K562 (cell line): ENCODE measurements around the gene ZNF655. TPM values are rescaled to one million over a fixed set of nuclear protein-coding genes. Genes with fewer than 3 reads are reported as not detected.
A peak's percentile ranks its signal among the peaks of the same experiment; 100 is the strongest.

Experiments used
- ATAC-seq: fragments of 200-7000 bp; cut with Tn5 transposase; 3 replicates; pipeline ENCODE4 v1.9.1; 2020; ENCODE audit warnings: moderate library complexity
- BruUV-seq: library from RNA; stranded (reverse); fragments of 400-500 nt; replicated peaks from 2 replicates; lab custom pipeline; 2021; lab: Mats Ljungman, UMichigan
- CTCF ChIA-PET: fragments of 300-600 bp; formaldehyde crosslinking; extraction: SDS; loops from one replicate; lab custom pipeline; 2021; ENCODE audit warnings: low intra/inter-chr PET ratio; lab: Yijun Ruan, JAX
- POLR2A ChIA-PET: fragments of 300-600, 350-650 bp; sonication (Branson Sonifier 250); formaldehyde crosslinking; extraction: SDS; loops from one replicate; lab custom pipeline; 2021; ENCODE audit warnings: antibody characterized with exemption, inconsistent platforms; lab: Yijun Ruan, JAX
- DNase-seq, 4 experiments: peaks; one replicate each; pipeline versions ENCODE4 v3.0.0 to v3.0.0-alpha.2; 2011 to 2018; ENCODE audit warnings: low spot score in 3 of 4, mixed read lengths in 3 of 4; ENCODE audit errors: extremely low read depth in 1 of 4
- FAIRE-seq: peaks from 2 replicates; lab custom pipeline; 2011; peaks lifted over from hg19 to GRCh38; lab: Jason Lieb, UNC
- H2AFZ ChIP-seq: 2 replicates; pipeline ENCODE4 v1.6.0; 2011; ENCODE audit warnings: low read depth, low read length, control low read depth, inconsistent platforms
- H3K27ac ChIP-seq: fragments of 200-600 bp; 3 replicates; pipeline ENCODE4 v1.8.0; 2011; ENCODE audit warnings: low read depth, mild to moderate bottlenecking, control low read depth, inconsistent platforms, low read length, moderate library complexity, mixed read lengths; ENCODE audit errors: extremely low read depth
- H3K27me3 ChIP-seq, 2 experiments: fragments of 300-600 bp in 1 of 2; 2 replicates in 1 of 2; 3 replicates in 1 of 2; pipeline versions ENCODE4 v1.6.0 to v1.8.0; 2011; ENCODE audit warnings: inconsistent platforms in 2 of 2, low read length in 2 of 2, mild to moderate bottlenecking in 1 of 2, mixed read lengths in 1 of 2, moderate library complexity in 1 of 2; ENCODE audit not compliant: control insufficient read depth in 2 of 2, insufficient read depth in 2 of 2
- H3K36me3 ChIP-seq: fragments of 300-600 bp; 3 replicates; pipeline ENCODE4 v1.8.0; 2011; ENCODE audit warnings: mild to moderate bottlenecking, low read length, inconsistent platforms; ENCODE audit not compliant: control insufficient read depth, insufficient read depth
- H3K4me1 ChIP-seq, 2 experiments: fragments of 200-600 bp in 1 of 2; replicated peaks in 1 of 2; 2 replicates in 1 of 2; 3 replicates in 1 of 2; pipeline versions ENCODE4 v1.5.1 to v1.8.0; 2011; ENCODE audit warnings: inconsistent platforms in 2 of 2, low read length in 2 of 2, mild to moderate bottlenecking in 1 of 2, mixed read lengths in 1 of 2, moderate library complexity in 1 of 2; ENCODE audit not compliant: control insufficient read depth in 2 of 2, insufficient read depth in 2 of 2
- H3K4me2 ChIP-seq: 2 replicates; pipeline ENCODE4 v1.6.1; 2011; ENCODE audit warnings: low read length, control low read depth, inconsistent platforms, mixed read lengths; ENCODE audit not compliant: insufficient read depth
- H3K4me3 ChIP-seq: fragments of 200-600 bp; sonication (generic), shearing (Covaris generic); 2 replicates; pipeline ENCODE4 v1.5.1; 2016; ENCODE audit warnings: control low read depth, inconsistent platforms
- H3K79me2 ChIP-seq: fragments of 200-600 bp; 3 replicates; pipeline ENCODE4 v1.8.0; 2011; ENCODE audit warnings: low read length, inconsistent platforms; ENCODE audit not compliant: control insufficient read depth, insufficient read depth
- H3K9ac ChIP-seq, 2 experiments: 2 replicates each; pipeline versions ENCODE4 v1.6.0 to v1.6.1; 2011; ENCODE audit warnings: low read depth in 2 of 2, low read length in 2 of 2, control low read depth in 1 of 2, inconsistent platforms in 1 of 2, mild to moderate bottlenecking in 1 of 2, mixed read lengths in 1 of 2; ENCODE audit not compliant: insufficient read depth in 1 of 2
- H3K9me1 ChIP-seq: one replicate; pipeline ENCODE4 v1.6.0; 2011; ENCODE audit warnings: inconsistent platforms, mild to moderate bottlenecking, low read length, moderate library complexity; ENCODE audit not compliant: control insufficient read depth, insufficient read depth
- H3K9me3 ChIP-seq: replicated peaks from 2 replicates; pipeline ENCODE4 v1.5.1; 2011; ENCODE audit warnings: low read depth, low read length, inconsistent platforms; ENCODE audit not compliant: control insufficient read depth, insufficient read depth
- H4K20me1 ChIP-seq: replicated peaks from 2 replicates; pipeline ENCODE4 v1.6.1; 2011; ENCODE audit warnings: low read length, inconsistent platforms, mixed read lengths; ENCODE audit not compliant: control insufficient read depth, insufficient read depth
- C11orf30 ChIP-seq: fragments of 450-650 bp; IDR thresholded peaks from 2 replicates; pipeline ENCODE4 v1.6.1; 2016; ENCODE audit warnings: low read depth, mild to moderate bottlenecking
- CREBBP ChIP-seq: IDR thresholded peaks from one replicate; pipeline ENCODE4 v1.6.1; 2012; ENCODE audit warnings: low read depth, mild to moderate bottlenecking, control low read depth, inconsistent platforms, low read length
- KLF10 ChIP-seq: fragments of 250-450 bp; sonication (Bioruptor Pico); IDR thresholded peaks from 2 replicates; pipeline ENCODE4 v1.6.1; 2021; ENCODE audit warnings: matching md5 sums
- SNRNP70 ChIP-seq: fragments of 200-400 bp; formaldehyde crosslinking; optimal IDR thresholded peaks from 2 replicates; pipeline ENCODE3; 2017; ENCODE audit warnings: low read depth, low read length
- ZNF316 ChIP-seq: fragments of 450-650 bp; IDR thresholded peaks from 2 replicates; pipeline ENCODE4 v1.6.1; 2016
- WGBS: fragments of 100-300 bp; shearing (Covaris generic); methylation state at CpG from one replicate; pipeline ENCODE4 v1.1.6; 2016; ENCODE audit warnings: low coverage, mixed read lengths; ENCODE audit not compliant: insufficient coverage; ENCODE audit errors: missing lambda C conversion rate; 5-methylcytosine and 5-hydroxymethylcytosine counted together
- in situ Hi-C: fragments of 300-500 bp; cut with MboI; formaldehyde crosslinking; loops from 4 replicates; pipeline ENCODE4 v1.15.0; 2018; ENCODE audit warnings: inconsistent platforms, mixed read lengths
- intact Hi-C: fragments of 100-400 bp; cut with micrococcal nuclease; formaldehyde crosslinking; loops from 2 replicates; pipeline ENCODE4 v1.14.2; 2022
- polyA plus RNA-seq, 8 experiments: library from polyadenylated mRNA; depleted of rRNA in 4 of 8; stranded (reverse) in 5 of 8; unstranded in 3 of 8; fragments of >200 nt; fragmentation: Nextera tagmentation in 2 of 8; fragmentation: Illumina TruSeq in 1 of 8; extraction: Ambion mirVana in 2 of 8; extraction: Trizol in 1 of 8; gene quantifications; 2 replicates each; pipeline versions ENCODE4 v1.2.1 to v1.2.3, GENCODE V29; 2011 to 2014; ENCODE audit warnings: inconsistent platforms in 1 of 8, missing spikeins in 1 of 8
- total RNA-seq, 7 experiments: library from RNA; depleted of rRNA in 6 of 7; stranded (reverse); fragments of >200 nt in 6 of 7; fragmentation: Illumina TruSeq in 2 of 7; extraction: Trizol in 2 of 7; gene quantifications; 2 replicates each; pipeline versions ENCODE4 v1.2.1 to v1.2.3, GENCODE V29; 2011 to 2021; ENCODE audit warnings: low replicate concordance in 1 of 7
- TF ChIP-seq, protein P1 (sequence below), 2 experiments: fragments of 450-650 bp; formaldehyde crosslinking in 1 of 2; IDR thresholded peaks; 2 replicates each; pipeline versions ENCODE4 v1.4.0 to v1.6.1; 2014 to 2020; ENCODE audit warnings: mild to moderate bottlenecking in 2 of 2, borderline replicate concordance in 1 of 2, low read depth in 1 of 2

Gene ZNF655
- total and polyA plus RNA-seq, 9 of the 15 experiments (the other 6 are each of a cell fraction or from before 2014, with no cell fraction given) = 25.7 to 130 (median 95.2) TPM

DNA sequence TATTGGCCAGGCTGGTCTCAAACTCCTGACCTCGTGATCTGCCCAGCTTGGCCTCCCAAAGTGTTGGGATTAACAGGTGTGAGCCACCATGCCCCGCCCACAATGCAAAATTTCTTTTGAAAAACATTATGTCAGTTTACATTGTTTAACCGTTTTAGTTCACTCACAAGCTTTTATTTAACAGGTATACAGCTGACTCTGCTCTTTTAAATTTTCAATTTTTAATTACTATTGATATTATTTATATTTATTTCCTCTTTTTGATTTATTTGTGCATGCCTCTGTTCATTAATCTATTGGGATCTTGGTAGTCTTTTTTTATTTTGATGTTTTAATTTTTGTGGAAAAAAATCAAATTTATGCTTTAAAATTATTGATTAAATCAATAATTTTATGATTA, 37.0 kb upstream of the ZNF655 start:
- WGBS = 74% methylated on average over 3 of the region's 3 CpGs

DNA sequence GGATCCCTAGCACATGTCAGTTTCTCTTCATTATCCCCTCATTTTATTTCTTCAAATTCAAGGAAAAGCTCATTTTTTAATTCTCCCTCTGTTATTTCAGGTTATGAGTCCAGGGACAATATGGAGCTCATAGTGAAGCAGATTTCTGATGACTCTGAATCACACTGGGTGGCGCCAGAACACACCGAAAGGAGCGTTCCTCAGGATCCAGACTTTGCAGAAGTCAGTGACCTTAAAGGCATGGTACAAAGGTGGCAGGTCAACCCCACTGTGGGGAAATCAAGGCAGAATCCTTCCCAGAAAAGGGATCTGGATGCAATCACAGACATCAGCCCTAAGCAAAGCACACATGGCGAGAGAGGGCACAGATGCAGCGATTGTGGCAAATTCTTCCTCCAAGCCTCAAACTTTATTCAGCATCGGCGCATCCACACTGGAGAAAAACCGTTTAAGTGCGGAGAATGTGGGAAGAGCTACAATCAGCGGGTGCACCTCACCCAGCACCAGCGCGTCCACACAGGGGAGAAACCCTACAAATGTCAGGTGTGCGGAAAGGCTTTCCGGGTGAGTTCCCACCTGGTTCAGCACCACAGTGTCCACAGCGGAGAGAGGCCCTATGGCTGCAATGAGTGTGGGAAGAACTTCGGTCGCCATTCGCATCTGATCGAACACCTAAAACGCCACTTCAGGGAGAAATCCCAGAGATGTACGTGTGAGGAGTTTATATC, 32.6 kb upstream of the ZNF655 start:
- Histone ChIP-seq H3K4me3 (no peak overlapping the region), H3K27me3 (no peaks in the 10 kb centered on the region; a peak in 1 of 5 replicates), H3K9ac (no peak overlapping the region), H2AFZ (no peak overlapping the region), H3K36me3 (peaks cover 62% of the 10 kb centered on the region), H3K9me1 (no peaks in the 10 kb centered on the region), H3K79me2 (no peaks in the 10 kb centered on the region), H4K20me1 (no peaks in the 10 kb centered on the region), H3K4me2 (no peak overlapping the region), H3K4me1 (no peaks in the 10 kb centered on the region), H3K9me3 (peaks cover 12% of the 10 kb centered on the region), H3K27ac (no peak overlapping the region)
- CTCF ChIA-PET = no interaction called here
- POLR2A ChIA-PET = interaction anchor here (0.5 to 2.1 kb wide), 12 partner anchors 9 to 393 kb away, joined by 3 to 6 read pairs (median 4); partner anchors contain the start of genes TRIM4 and ZNF655
- in situ Hi-C loops (no loop called here), intact Hi-C loops (loop anchor here (1.0 to 5.0 kb wide), 2 partner anchors 90 to 466 kb away; partner anchors contain the start of gene ZSCAN25)
- peak; percentile 90 for ATAC-seq
- peak in 1 of 4 experiments; percentile 45 for DNase-seq
- BruUV-seq = no TSS peak
- peak; percentile 69 for FAIRE-seq
- WGBS = 92% methylated on average over 21 of the region's 21 CpGs
- no peak for TF ChIP-seq CREBBP
- TF ChIP-seq, protein P1, sequence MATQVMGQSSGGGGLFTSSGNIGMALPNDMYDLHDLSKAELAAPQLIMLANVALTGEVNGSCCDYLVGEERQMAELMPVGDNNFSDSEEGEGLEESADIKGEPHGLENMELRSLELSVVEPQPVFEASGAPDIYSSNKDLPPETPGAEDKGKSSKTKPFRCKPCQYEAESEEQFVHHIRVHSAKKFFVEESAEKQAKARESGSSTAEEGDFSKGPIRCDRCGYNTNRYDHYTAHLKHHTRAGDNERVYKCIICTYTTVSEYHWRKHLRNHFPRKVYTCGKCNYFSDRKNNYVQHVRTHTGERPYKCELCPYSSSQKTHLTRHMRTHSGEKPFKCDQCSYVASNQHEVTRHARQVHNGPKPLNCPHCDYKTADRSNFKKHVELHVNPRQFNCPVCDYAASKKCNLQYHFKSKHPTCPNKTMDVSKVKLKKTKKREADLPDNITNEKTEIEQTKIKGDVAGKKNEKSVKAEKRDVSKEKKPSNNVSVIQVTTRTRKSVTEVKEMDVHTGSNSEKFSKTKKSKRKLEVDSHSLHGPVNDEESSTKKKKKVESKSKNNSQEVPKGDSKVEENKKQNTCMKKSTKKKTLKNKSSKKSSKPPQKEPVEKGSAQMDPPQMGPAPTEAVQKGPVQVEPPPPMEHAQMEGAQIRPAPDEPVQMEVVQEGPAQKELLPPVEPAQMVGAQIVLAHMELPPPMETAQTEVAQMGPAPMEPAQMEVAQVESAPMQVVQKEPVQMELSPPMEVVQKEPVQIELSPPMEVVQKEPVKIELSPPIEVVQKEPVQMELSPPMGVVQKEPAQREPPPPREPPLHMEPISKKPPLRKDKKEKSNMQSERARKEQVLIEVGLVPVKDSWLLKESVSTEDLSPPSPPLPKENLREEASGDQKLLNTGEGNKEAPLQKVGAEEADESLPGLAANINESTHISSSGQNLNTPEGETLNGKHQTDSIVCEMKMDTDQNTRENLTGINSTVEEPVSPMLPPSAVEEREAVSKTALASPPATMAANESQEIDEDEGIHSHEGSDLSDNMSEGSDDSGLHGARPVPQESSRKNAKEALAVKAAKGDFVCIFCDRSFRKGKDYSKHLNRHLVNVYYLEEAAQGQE (IDR thresholded peaks at IDR 0.05; ENCODE audit: borderline replicate concordance) = peak; percentile 47; the same call in 1 of the 2 replicates
- TF ChIP-seq, protein P1 (CRISPR knock-in tag; IDR thresholded peaks at IDR 0.05; ENCODE audit: low read depth) = no peak
- TF ChIP-seq KLF10 (CRISPR knock-in tag) = no peak

More for the DNA sequence above, 37.0 kb upstream of the ZNF655 start:
- ChIA-PET CTCF (interaction anchor here (0.6 kb wide), 1 partner anchor 897 kb away, joined by 4 read pairs; no protein-coding TSS in a partner anchor), POLR2A (interaction anchor here (0.7 to 1.7 kb wide), 7 partner anchors 9 to 46 kb away, joined by 3 to 8 read pairs (median 4); partner anchors contain the start of genes ZKSCAN5, ZNF394 and ZNF655)
- no peaks in the 10 kb centered on the region for H3K9me3 ChIP-seq
- ATAC-seq (no peak), DNase-seq (no peak), FAIRE-seq (no peak)
- TF ChIP-seq C11orf30 = peak; percentile 53; the same call in 1 of the 2 replicates
- TF ChIP-seq ZNF316 = peak; percentile 76
- TF ChIP-seq SNRNP70 = no peak
- no peaks in the 10 kb centered on the region for H3K9me1 ChIP-seq
- BruUV-seq = no TSS peak
- H3K4me2 ChIP-seq = no peak overlapping the region
- no peak overlapping the region for H3K4me3 ChIP-seq
- no peaks in the 10 kb centered on the region for H3K79me2 ChIP-seq
- peaks cover 48% of the 10 kb centered on the region for H3K36me3 ChIP-seq
- H3K27ac ChIP-seq = no peak overlapping the region
- H3K27me3 ChIP-seq = no peaks in the 10 kb centered on the region; a peak in 1 of 5 replicates
- no peaks in the 10 kb centered on the region for H3K4me1 ChIP-seq
- H4K20me1 ChIP-seq = no peaks in the 10 kb centered on the region
- no peak overlapping the region for H3K9ac ChIP-seq
- in situ Hi-C loops = no loop called here
- no peak overlapping the region for H2AFZ ChIP-seq
- intact Hi-C loops = no loop called here
